Loucy (cell line): Measurements from ENCODE around the gene ACE2.

Source experiments
- H2AFZ ChIP-seq: fragments of 200-600 bp; sonication (generic); 2 replicates; pipeline ENCODE4 v1.6.0; 2016; ENCODE audit warnings: antibody characterized with exemption, mild to moderate bottlenecking, low read length, moderate library complexity
- H3F3A ChIP-seq: fragments of 200-600 bp; 2 replicates; pipeline ENCODE4 v1.6.0; 2016; ENCODE audit warnings: antibody characterized with exemption, low read depth, mild to moderate bottlenecking
- H3K27me3 ChIP-seq: fragments of 200-600 bp; sonication (generic); 2 replicates; pipeline ENCODE4 v1.6.1; 2014; ENCODE audit warnings: low read length, mild to moderate bottlenecking; ENCODE audit not compliant: insufficient read depth, poor library complexity, severe bottlenecking
- H3K36me3 ChIP-seq: fragments of 200-600 bp; sonication (generic); 2 replicates; pipeline ENCODE4 v1.6.1; 2016; ENCODE audit warnings: low read length; ENCODE audit not compliant: insufficient read depth
- H3K4me1 ChIP-seq: fragments of 200-600 bp; sonication (generic); 2 replicates; pipeline ENCODE4 v1.5.1; 2014; ENCODE audit warnings: low read length, mild to moderate bottlenecking; ENCODE audit not compliant: insufficient read depth, poor library complexity, severe bottlenecking
- H3K4me2 ChIP-seq: fragments of 200-600 bp; sonication (generic); 2 replicates; pipeline ENCODE4 v1.6.0; 2014; ENCODE audit warnings: antibody characterized with exemption, low read length, low read depth, mild to moderate bottlenecking; ENCODE audit not compliant: poor library complexity, severe bottlenecking
- H3K4me3 ChIP-seq: fragments of 200-600 bp; sonication (generic); 2 replicates; pipeline ENCODE4 v1.5.1; 2014; ENCODE audit warnings: low read length, mild to moderate bottlenecking, mixed read lengths; ENCODE audit not compliant: poor library complexity, severe bottlenecking
- H3K79me2 ChIP-seq: fragments of 200-600 bp; sonication (generic); 2 replicates; pipeline ENCODE4 v1.6.1; 2014; ENCODE audit warnings: low read length; ENCODE audit not compliant: insufficient read depth
- H3K9ac ChIP-seq: fragments of 200-600 bp; sonication (generic); 2 replicates; pipeline ENCODE4 v1.6.0; 2014; ENCODE audit warnings: mild to moderate bottlenecking, low read depth, low read length, moderate library complexity; ENCODE audit not compliant: poor library complexity, severe bottlenecking
- H3K9me2 ChIP-seq: fragments of 200-600 bp; sonication (generic); replicated peaks from 2 replicates; pipeline ENCODE4 v1.6.1; 2016; ENCODE audit warnings: low read depth, low read length, mixed read lengths
- H3K9me3 ChIP-seq: fragments of 200-600 bp; sonication (generic); 2 replicates; pipeline ENCODE4 v1.6.1; 2014; ENCODE audit warnings: mild to moderate bottlenecking, antibody characterized with exemption, low read length, low read depth; ENCODE audit not compliant: insufficient read depth
- H4K20me1 ChIP-seq: fragments of 200-600 bp; sonication (generic); 2 replicates; pipeline ENCODE4 v1.6.0; 2014; ENCODE audit warnings: antibody characterized with exemption, low read length, mild to moderate bottlenecking; ENCODE audit not compliant: insufficient read depth, poor library complexity, severe bottlenecking
- EZH2phosphoT487 ChIP-seq: fragments of 200-600 bp; IDR thresholded peaks from 2 replicates; pipeline ENCODE4 v1.6.1; 2018; ENCODE audit warnings: antibody characterized with exemption, mild to moderate bottlenecking, moderate library complexity, borderline replicate concordance
- TF ChIP-seq, protein P1 (sequence below): fragments of 200-600 bp; sonication (generic); conservative IDR thresholded peaks from 2 replicates; pipeline ENCODE4 v1.5.1; 2014; ENCODE audit warnings: mild to moderate bottlenecking, antibody characterized with exemption, low read length

The ACE2 gene

DNA sequence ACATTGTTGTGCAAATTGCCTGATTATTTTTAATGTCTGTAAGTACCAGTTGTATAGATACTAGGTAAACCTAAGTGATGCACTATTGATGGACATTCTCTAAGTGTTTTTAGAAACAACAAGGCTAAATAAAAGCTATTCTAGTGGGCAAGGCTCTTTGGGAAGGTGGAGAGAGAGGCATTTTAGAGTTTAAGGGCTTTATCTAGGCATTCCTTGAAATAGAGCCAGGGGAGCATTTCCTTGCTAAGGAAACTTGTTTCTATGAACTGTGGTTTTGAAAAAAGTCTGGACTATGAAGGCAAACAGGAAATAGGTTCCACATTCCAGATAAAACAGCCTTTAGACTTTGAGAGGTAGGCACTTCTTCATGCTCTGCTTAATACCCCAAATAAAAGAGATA, 76.3 kb downstream of the ACE2 start:
- Histone ChIP-seq H3K36me3 (no peaks in the 10 kb centered on the region), H2AFZ (no peak overlapping the region), H3K4me2 (no peak overlapping the region), H3K9me3 (no peaks in the 10 kb centered on the region), H3F3A (no peaks in the 10 kb centered on the region), H3K4me1 (peaks cover 9% of the 10 kb centered on the region), H3K9me2 (no peaks in the 10 kb centered on the region), H3K4me3 (no peak overlapping the region), H3K9ac (no peak overlapping the region), H3K79me2 (no peaks in the 10 kb centered on the region), H3K27me3 (no peaks in the 10 kb centered on the region), H4K20me1 (no peaks in the 10 kb centered on the region)
- TF ChIP-seq EZH2phosphoT487: no peak
- TF ChIP-seq, protein P1, sequence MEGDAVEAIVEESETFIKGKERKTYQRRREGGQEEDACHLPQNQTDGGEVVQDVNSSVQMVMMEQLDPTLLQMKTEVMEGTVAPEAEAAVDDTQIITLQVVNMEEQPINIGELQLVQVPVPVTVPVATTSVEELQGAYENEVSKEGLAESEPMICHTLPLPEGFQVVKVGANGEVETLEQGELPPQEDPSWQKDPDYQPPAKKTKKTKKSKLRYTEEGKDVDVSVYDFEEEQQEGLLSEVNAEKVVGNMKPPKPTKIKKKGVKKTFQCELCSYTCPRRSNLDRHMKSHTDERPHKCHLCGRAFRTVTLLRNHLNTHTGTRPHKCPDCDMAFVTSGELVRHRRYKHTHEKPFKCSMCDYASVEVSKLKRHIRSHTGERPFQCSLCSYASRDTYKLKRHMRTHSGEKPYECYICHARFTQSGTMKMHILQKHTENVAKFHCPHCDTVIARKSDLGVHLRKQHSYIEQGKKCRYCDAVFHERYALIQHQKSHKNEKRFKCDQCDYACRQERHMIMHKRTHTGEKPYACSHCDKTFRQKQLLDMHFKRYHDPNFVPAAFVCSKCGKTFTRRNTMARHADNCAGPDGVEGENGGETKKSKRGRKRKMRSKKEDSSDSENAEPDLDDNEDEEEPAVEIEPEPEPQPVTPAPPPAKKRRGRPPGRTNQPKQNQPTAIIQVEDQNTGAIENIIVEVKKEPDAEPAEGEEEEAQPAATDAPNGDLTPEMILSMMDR: no peak

DNA sequence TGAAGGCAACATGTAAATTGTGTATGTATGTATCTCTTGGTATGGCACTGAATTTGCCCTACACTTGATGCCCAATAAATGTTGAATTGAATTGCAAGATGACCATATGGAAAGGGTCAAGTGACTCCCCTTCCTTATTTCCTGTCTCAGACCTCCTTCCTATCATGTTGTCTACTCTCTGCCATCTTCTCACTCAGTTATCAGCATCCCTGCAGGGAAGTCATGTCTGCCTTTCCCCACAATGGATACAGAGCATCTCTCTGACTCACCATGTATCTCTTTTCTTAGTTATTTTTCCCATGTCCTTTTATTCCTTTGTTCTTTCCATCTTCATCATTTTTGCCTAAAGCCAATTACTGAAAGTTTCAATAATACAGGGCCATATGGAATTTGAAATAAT, 77.7 kb downstream of the ACE2 start:
- TF ChIP-seq, protein P1: no peak
- TF ChIP-seq EZH2phosphoT487: no peak
- no peaks in the 10 kb centered on the region for H3K9me3 ChIP-seq

DNA sequence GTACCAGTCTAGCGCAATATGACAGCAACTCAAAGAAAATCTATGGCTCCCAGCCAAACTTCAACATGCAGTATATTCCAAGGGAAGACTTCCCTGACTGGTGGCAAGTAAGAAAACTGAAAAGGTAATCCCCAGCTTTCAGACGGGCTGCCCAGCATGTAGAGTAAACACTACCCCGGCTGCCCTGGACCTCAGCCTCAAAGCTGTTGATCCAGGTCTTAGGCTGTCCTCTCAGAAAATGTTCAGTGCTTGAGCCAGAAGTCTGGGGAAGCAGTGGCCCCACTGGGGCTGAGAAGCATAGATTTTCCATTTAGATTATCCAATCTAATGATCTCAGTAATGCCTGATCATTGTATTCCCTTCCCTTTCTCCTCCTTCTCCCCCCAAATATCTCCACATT, 78.3 kb downstream of the ACE2 start:
- H3K9me3 ChIP-seq: no peaks in the 10 kb centered on the region
- H3K36me3 ChIP-seq: no peaks in the 10 kb centered on the region
- H2AFZ ChIP-seq: no peak overlapping the region
- no peak overlapping the region for H3K9ac ChIP-seq
- no peaks in the 10 kb centered on the region for H3K79me2 ChIP-seq
- H3K27me3 ChIP-seq: no peaks in the 10 kb centered on the region
- H3K4me1 ChIP-seq: no peaks in the 10 kb centered on the region
- H3K4me2 ChIP-seq: no peak overlapping the region
- no peaks in the 10 kb centered on the region for H3K9me2 ChIP-seq
- TF ChIP-seq EZH2phosphoT487: no peak
- TF ChIP-seq, protein P1: no peak
- H3F3A ChIP-seq: no peaks in the 10 kb centered on the region
- no peaks in the 10 kb centered on the region for H4K20me1 ChIP-seq
- H3K4me3 ChIP-seq: no peak overlapping the region

More for the DNA sequence above, 77.7 kb downstream of the ACE2 start:
- Histone ChIP-seq H3F3A (no peaks in the 10 kb centered on the region), H3K36me3 (no peaks in the 10 kb centered on the region), H3K4me2 (no peak overlapping the region), H3K9ac (no peak overlapping the region), H3K27me3 (no peaks in the 10 kb centered on the region), H3K4me3 (no peak overlapping the region), H3K9me2 (no peaks in the 10 kb centered on the region), H3K79me2 (no peaks in the 10 kb centered on the region), H3K4me1 (no peaks in the 10 kb centered on the region), H4K20me1 (no peaks in the 10 kb centered on the region), H2AFZ (no peak overlapping the region)
